ENCODE data around the gene OR6B1.

OR6B1 gene

DNA sequence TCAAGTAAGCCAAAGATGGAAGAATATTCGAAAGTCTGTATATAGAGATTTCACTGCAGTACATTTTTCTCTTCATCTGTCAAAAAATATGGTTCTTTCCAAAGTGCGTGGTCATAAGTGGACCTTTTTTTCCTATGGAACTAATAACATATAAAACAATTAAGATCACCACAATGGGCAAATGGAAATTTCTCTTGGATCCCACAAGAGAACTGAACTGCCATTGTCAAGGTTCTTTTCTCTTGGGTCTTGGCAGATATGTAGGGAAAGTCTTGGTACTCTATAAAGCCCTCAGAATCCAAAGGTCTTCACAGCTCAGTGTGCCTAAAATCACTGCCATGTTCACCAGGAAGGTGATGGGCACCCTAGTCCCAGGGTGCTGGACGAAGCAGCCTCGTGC, at the start of gene OR6B1:
Gene OR6B1, plus strand, starts transcription at position 301 of the 400 bp plus-strand sequence. CDS start 3,677 bp downstream, outside the sequence.
- no peak within 1 kb of the TSS for H3K27ac ChIP-seq
- H3K36me3 ChIP-seq = no peaks in the 10 kb centered on the region
- no peak for DNase-seq
- no peak within 1 kb of the TSS for H3K4me3 ChIP-seq (ENCODE audit: low read depth, low read length)
- H3K27me3 ChIP-seq (ENCODE audit: insufficient read depth, low read depth, severe bottlenecking) = no peaks in the 10 kb centered on the region
- no peaks in the 10 kb centered on the region for H3K9me3 ChIP-seq (ENCODE audit: severe bottlenecking)
- TF ChIP-seq, protein P1, sequence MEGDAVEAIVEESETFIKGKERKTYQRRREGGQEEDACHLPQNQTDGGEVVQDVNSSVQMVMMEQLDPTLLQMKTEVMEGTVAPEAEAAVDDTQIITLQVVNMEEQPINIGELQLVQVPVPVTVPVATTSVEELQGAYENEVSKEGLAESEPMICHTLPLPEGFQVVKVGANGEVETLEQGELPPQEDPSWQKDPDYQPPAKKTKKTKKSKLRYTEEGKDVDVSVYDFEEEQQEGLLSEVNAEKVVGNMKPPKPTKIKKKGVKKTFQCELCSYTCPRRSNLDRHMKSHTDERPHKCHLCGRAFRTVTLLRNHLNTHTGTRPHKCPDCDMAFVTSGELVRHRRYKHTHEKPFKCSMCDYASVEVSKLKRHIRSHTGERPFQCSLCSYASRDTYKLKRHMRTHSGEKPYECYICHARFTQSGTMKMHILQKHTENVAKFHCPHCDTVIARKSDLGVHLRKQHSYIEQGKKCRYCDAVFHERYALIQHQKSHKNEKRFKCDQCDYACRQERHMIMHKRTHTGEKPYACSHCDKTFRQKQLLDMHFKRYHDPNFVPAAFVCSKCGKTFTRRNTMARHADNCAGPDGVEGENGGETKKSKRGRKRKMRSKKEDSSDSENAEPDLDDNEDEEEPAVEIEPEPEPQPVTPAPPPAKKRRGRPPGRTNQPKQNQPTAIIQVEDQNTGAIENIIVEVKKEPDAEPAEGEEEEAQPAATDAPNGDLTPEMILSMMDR (IDR thresholded peaks at IDR 0.05; ENCODE audit: low read depth, low read length) = no peak

DNA sequence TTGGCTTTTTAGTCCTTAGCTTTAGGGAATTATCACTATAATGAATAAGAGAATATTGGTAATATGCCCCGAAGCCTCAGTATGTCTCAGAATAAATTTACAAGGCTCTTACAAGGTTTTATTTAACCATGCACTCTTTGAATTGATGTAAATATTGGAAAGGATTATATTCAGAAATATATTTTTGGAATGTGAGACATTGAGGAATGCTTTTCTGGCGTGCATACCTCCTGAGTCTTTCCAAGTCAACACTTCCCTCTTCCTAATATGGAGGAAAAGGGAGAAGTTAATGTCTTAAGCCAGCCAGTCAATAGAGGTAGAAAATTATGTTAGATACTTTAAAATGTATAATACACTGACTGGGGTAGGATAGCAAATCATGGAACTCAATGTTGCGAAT, 46.7 kb upstream of the OR6B1 start:
- TF ChIP-seq, protein P1 (IDR thresholded peaks at IDR 0.05; ENCODE audit: low read depth, low read length) = no peak
- no peak overlapping the region for H3K4me3 ChIP-seq (ENCODE audit: low read depth, low read length)
- no peak for DNase-seq
- no peaks in the 10 kb centered on the region for H3K9me3 ChIP-seq (ENCODE audit: severe bottlenecking)
- no peaks in the 10 kb centered on the region for H3K27me3 ChIP-seq (ENCODE audit: insufficient read depth, low read depth, severe bottlenecking)
- H3K36me3 ChIP-seq = no peaks in the 10 kb centered on the region
- no peak overlapping the region for H3K27ac ChIP-seq

DNA sequence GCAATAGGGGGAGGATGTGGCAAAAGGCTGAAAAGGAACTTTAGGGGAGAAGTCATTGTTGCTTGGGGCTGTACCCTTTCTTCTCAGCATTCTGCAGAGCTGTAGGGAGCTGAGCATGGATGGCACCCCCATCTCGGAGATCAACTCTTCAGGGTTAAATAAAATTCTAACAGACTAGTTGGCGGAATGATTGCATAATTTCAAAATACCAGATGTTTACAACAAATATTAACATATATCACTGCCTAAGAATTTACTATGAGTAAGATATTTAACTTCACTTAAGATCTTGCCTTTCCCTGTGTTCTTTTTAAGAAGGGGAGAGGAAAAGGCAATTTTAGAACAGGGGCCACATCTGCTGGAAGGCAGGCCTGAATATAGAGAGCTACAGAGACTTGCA, 46.0 kb upstream of the OR6B1 start:
- Histone ChIP-seq H3K4me3 (ENCODE audit: low read depth, low read length) (no peak overlapping the region), H3K27me3 (ENCODE audit: insufficient read depth, low read depth, severe bottlenecking) (no peaks in the 10 kb centered on the region), H3K36me3 (no peaks in the 10 kb centered on the region), H3K9me3 (ENCODE audit: severe bottlenecking) (no peaks in the 10 kb centered on the region), H3K27ac (no peak overlapping the region)
- no peak for DNase-seq
- TF ChIP-seq, protein P1 (IDR thresholded peaks at IDR 0.05; ENCODE audit: low read depth, low read length) = no peak

DNA sequence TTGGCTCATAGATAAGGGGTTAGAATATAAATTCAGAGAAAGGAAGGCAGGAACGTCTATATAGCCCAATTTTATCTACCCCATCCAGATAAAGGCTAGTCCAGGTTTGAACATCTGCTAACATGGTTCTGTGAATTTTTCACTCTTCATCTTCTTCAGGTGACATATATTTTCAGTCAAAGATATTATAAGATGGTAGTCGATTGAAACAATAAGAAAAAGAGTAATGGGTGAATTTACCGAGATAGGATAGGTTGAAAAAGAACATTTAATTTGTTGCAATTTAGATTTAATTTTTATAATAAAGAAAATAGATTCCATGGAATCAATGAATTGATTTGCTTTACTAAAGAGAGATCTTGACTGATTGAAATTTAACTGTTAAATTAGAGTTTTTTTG, 45.6 kb upstream of the OR6B1 start, which contains the start of gene OR2F1:
Gene OR2F1, plus strand, starts transcription at position 301 of the 400 bp plus-strand sequence. CDS start 5,127 bp downstream, outside the sequence.
- Histone ChIP-seq H3K4me3 (ENCODE audit: low read depth, low read length) (no peak within 1 kb of the TSS), H3K9me3 (ENCODE audit: severe bottlenecking) (no peaks in the 10 kb centered on the region), H3K27me3 (ENCODE audit: insufficient read depth, low read depth, severe bottlenecking) (no peaks in the 10 kb centered on the region), H3K36me3 (no peaks in the 10 kb centered on the region), H3K27ac (no peak within 1 kb of the TSS)
- TF ChIP-seq, protein P1 (IDR thresholded peaks at IDR 0.05; ENCODE audit: low read depth, low read length) = no peak
- no peak for DNase-seq

DNA sequence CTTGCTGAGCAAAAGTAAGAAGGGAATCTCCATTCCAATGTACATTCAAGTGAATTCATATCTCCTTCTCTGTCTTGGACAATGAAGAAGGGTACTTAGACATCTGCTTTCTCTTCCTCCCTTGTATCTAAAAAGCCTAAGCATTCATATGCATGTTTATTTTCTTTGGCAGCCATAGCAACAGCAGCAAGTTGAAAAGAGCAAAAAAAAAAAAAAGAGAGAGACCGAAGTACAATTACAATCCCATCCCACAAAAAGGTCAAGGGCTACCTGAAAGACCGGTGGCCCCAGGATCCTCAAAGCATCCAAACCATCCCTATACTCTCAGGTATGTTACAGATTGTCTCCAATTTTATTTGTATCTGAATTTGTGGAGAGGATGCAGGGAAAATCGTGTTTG, 41.3 kb upstream of the OR6B1 start:
- Histone ChIP-seq H3K27me3 (ENCODE audit: insufficient read depth, low read depth, severe bottlenecking) (no peaks in the 10 kb centered on the region), H3K27ac (no peak overlapping the region), H3K36me3 (no peaks in the 10 kb centered on the region), H3K9me3 (ENCODE audit: severe bottlenecking) (no peaks in the 10 kb centered on the region), H3K4me3 (ENCODE audit: low read depth, low read length) (no peak overlapping the region)
- no peak for DNase-seq
- TF ChIP-seq, protein P1 (IDR thresholded peaks at IDR 0.05; ENCODE audit: low read depth, low read length) = no peak

All from WERI-Rb-1 (cell line).